Prostate gland (tissue), 2 donors: ENCODE data around the gene NPIPB8.

Experiments used
- CTCF ChIP-seq, 4 experiments: fragments of 200-600 bp in 2 of 4; fragments of 450-650 bp in 2 of 4; sonication (generic) in 2 of 4; IDR thresholded peaks; 1 replicate in 3 of 4; 2 replicates in 1 of 4; pipeline ENCODE4 v1.5.1; 2016 to 2019; ENCODE audit warnings: antibody characterized with exemption in 4 of 4, mild to moderate bottlenecking in 2 of 4, moderate library complexity in 2 of 4
- POLR2A ChIP-seq: fragments of 450-650 bp; IDR thresholded peaks from one replicate; pipeline ENCODE4 v1.6.1; 2016; ENCODE audit warnings: antibody characterized with exemption, mild to moderate bottlenecking
- POLR2AphosphoS5 ChIP-seq: sonication (generic); formaldehyde crosslinking; IDR thresholded peaks from one replicate; pipeline ENCODE4 v1.6.1; 2017; ENCODE audit warnings: antibody characterized with exemption

- TF ChIP-seq CTCF (IDR thresholded peaks at IDR 0.05) (no peak), POLR2A (no peak), POLR2AphosphoS5 (no peak)
These were observed 47.9 kb upstream of the NPIPB8 start for GRCh38 chr16:28589930-28590329.
